ENCODE measurements around the gene OR1F1. TPM values are rescaled to one million over a fixed set of nuclear protein-coding genes. Genes with fewer than 3 reads are reported as not detected.

The OR1F1 gene
- total RNA-seq, 1 donor from 2014 or later: not detected

DNA sequence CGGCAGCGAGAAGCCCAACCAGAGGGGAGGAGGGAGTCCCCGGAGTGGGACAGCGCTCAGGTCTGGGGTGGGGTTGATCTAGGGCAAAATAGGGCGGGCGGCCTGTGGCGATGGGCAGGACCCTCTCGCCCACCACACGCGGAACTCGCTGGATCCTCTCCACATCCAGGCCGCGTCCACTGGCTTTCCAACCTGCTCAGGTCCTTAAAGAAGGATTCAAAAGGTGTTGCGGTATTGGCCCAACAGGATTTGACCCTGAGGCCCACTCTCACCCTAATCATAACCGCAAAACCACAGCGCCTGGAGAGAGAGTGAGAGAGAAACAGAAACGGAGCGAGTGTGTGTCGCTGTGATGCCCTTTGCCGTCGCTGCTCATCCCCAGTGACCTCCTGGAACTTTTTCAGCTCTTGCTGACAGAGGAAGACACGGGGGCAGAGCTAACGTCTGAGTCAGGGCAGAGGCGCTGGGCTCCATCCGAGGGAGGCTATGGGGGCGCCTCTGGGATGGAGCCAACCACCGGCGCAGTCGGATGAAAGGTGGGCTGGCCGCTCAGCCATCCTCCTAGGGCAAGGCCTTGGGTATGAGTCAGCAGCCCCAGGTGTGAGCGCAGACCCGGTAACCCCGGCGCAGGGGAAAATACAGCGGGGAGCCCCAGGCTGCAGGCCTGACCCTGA, 16.7 kb upstream of the OR1F1 start:
- H3K27ac Mint-ChIP-seq: no peak overlapping the region
- no peaks in the 10 kb centered on the region for H3K9me3 Mint-ChIP-seq
- H3K27me3 Mint-ChIP-seq (ENCODE audit: insufficient read depth, low read depth): peaks cover 59% of the 10 kb centered on the region
- Histone ChIP-seq H3K9me3 (ENCODE audit: low read depth) (no peaks in the 10 kb centered on the region), H3K4me2 (peak overlapping the region; percentile 70), H3K9ac (no peak overlapping the region), H3K4me3 (peak overlapping the region; percentile 41), H2AFZ (replicated peaks) (no peak overlapping the region), H3K27ac (no peak overlapping the region), H3F3A (ENCODE audit: low read depth) (peaks cover 50% of the 10 kb centered on the region), H4K20me1 (ENCODE audit: low read depth) (peaks cover 22% of the 10 kb centered on the region), H3K4me1 (peaks cover 25% of the 10 kb centered on the region), H3K79me2 (ENCODE audit: low read depth) (no peaks in the 10 kb centered on the region), H3K27me3 (peaks cover 92% of the 10 kb centered on the region), H3K36me3 (no peaks in the 10 kb centered on the region)
- peak; percentile 47 for DNase-seq (ENCODE audit: low spot score)
- TF ChIP-seq, protein P1, sequence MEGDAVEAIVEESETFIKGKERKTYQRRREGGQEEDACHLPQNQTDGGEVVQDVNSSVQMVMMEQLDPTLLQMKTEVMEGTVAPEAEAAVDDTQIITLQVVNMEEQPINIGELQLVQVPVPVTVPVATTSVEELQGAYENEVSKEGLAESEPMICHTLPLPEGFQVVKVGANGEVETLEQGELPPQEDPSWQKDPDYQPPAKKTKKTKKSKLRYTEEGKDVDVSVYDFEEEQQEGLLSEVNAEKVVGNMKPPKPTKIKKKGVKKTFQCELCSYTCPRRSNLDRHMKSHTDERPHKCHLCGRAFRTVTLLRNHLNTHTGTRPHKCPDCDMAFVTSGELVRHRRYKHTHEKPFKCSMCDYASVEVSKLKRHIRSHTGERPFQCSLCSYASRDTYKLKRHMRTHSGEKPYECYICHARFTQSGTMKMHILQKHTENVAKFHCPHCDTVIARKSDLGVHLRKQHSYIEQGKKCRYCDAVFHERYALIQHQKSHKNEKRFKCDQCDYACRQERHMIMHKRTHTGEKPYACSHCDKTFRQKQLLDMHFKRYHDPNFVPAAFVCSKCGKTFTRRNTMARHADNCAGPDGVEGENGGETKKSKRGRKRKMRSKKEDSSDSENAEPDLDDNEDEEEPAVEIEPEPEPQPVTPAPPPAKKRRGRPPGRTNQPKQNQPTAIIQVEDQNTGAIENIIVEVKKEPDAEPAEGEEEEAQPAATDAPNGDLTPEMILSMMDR (IDR thresholded peaks at IDR 0.05): no peak
- TF ChIP-seq EZH2 (IDR thresholded peaks at IDR 0.05): peak; percentile 71
- TF ChIP-seq EZH2phosphoT487 (IDR thresholded peaks at IDR 0.05): peak; percentile 49
- H3K4me3 Mint-ChIP-seq: peak overlapping the region; percentile 66
- H3K36me3 Mint-ChIP-seq: no peaks in the 10 kb centered on the region
- H3K4me1 Mint-ChIP-seq: peaks cover 26% of the 10 kb centered on the region

DNA sequence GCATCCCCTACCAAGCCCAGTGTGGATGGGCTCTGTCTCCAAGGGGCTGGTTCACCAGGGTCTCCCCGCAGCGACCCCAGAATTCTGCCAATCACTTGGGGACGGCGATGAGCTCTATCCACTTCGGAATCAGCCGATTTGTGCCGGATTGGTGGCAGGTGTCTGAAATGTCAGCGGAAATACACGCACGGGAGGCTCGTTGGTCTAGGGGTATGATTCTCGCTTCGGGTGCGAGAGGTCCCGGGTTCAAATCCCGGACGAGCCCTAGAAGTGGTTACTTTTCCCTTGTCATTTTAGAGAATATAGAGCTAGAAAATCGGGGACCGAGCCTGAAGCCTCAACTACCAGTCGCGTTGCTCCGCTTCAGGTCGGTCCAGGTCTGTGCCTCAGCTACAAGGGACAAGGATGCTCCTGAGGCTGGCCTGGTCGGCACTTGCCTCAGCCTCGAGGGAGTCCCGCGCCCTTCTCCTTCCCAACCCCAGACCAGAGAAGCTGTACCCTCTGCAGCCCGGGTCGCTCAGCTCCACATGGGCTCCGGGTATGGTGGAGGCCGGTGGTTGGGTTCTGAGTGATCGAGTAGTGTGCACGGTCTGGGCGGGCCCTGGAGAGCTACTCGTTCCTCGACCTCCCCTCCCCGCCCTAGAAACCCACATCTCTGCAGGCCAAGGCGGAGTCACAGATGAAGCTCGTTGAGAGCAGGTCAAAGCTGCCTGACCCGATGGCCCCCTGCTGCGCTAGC, 16.0 kb upstream of the OR1F1 start:
- Histone ChIP-seq H2AFZ (replicated peaks) (no peak overlapping the region), H3K9me3 (ENCODE audit: low read depth) (no peaks in the 10 kb centered on the region), H3F3A (ENCODE audit: low read depth) (peaks cover 50% of the 10 kb centered on the region), H3K4me2 (peak overlapping the region; percentile 70), H3K27me3 (peaks cover 94% of the 10 kb centered on the region), H3K9ac (no peak overlapping the region), H3K79me2 (ENCODE audit: low read depth) (no peaks in the 10 kb centered on the region), H3K36me3 (no peaks in the 10 kb centered on the region), H3K4me1 (peaks cover 25% of the 10 kb centered on the region), H3K4me3 (peak overlapping the region; percentile 41), H3K27ac (no peak overlapping the region), H4K20me1 (ENCODE audit: low read depth) (peaks cover 22% of the 10 kb centered on the region)
- DNase-seq (ENCODE audit: low spot score): peak; percentile 49
- H3K36me3 Mint-ChIP-seq: no peaks in the 10 kb centered on the region
- TF ChIP-seq EZH2phosphoT487 (IDR thresholded peaks at IDR 0.05): peak; percentile 29
- peak; percentile 66 for TF ChIP-seq EZH2 (IDR thresholded peaks at IDR 0.05)
- TF ChIP-seq, protein P1 (IDR thresholded peaks at IDR 0.05): no peak
- peaks cover 64% of the 10 kb centered on the region for H3K27me3 Mint-ChIP-seq (ENCODE audit: insufficient read depth, low read depth)
- H3K4me1 Mint-ChIP-seq: peaks cover 26% of the 10 kb centered on the region
- H3K9me3 Mint-ChIP-seq: no peaks in the 10 kb centered on the region
- no peak overlapping the region for H3K27ac Mint-ChIP-seq
- H3K4me3 Mint-ChIP-seq: peak overlapping the region; percentile 71

DNA sequence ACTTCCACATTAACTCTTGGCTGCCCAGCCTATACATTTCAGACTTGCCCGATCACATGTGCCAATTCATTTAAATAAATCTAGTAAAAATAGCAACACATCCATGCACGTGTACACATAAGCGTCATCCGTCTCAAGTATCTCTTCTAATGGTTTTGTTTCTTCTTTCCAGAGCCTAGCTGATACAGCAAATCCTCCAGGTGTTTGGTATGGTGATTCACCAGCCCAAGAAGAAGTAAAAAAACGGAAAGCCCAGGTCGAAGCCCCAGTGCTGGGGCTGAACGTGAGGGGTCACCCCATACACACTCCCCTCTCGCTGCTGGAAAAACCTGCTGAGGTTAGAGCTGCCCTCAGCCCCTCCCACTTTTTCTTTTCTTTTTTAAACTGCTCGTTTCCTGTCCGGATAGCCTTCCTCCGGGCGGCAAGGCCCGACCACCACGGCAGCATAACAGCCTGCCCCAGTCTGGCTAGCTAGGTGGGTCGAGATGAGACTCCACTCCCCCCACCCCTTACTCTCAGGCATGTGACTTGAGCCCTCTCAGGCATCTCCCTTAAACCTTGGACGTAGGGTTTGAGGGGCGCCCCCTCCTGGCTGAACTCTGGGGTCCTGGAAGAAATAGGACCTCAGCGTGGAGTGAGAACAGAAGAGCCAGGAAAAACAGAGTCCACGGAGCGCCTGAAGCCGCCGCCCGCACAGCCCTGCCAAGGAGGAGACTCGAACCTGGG, 13.9 kb upstream of the OR1F1 start:
- Mint-ChIP-seq H3K27me3 (ENCODE audit: insufficient read depth, low read depth) (peaks cover 74% of the 10 kb centered on the region), H3K27ac (no peak overlapping the region), H3K4me3 (peak overlapping the region; percentile 80), H3K9me3 (no peaks in the 10 kb centered on the region), H3K36me3 (no peaks in the 10 kb centered on the region), H3K4me1 (peaks cover 26% of the 10 kb centered on the region)
- Histone ChIP-seq H3K4me2 (peak overlapping the region; percentile 59), H4K20me1 (ENCODE audit: low read depth) (peaks cover 22% of the 10 kb centered on the region), H3K36me3 (no peaks in the 10 kb centered on the region), H3K27me3 (peaks cover 100% of the 10 kb centered on the region), H3F3A (ENCODE audit: low read depth) (peaks cover 50% of the 10 kb centered on the region), H3K9ac (no peak overlapping the region), H2AFZ (replicated peaks) (no peak overlapping the region), H3K27ac (no peak overlapping the region), H3K9me3 (ENCODE audit: low read depth) (no peaks in the 10 kb centered on the region), H3K4me1 (peaks cover 25% of the 10 kb centered on the region), H3K79me2 (ENCODE audit: low read depth) (no peaks in the 10 kb centered on the region), H3K4me3 (peak overlapping the region; percentile 48)
- TF ChIP-seq EZH2phosphoT487 (IDR thresholded peaks at IDR 0.05) (no peak), EZH2 (IDR thresholded peaks at IDR 0.05) (peak; percentile 58)
- TF ChIP-seq, protein P1 (IDR thresholded peaks at IDR 0.05): peak; percentile 79
- peak; percentile 87 for DNase-seq (ENCODE audit: low spot score)
